Activated naive CD8-positive, alpha-beta T cell (primary cell): ENCODE measurements around the gene CHURC1.

Experiments
- H3K27ac Mint-ChIP-seq: one replicate; pipeline ENCODE4 v1.8.0; 2021; ENCODE audit warnings: mixed read lengths
- H3K27me3 Mint-ChIP-seq: one replicate; pipeline ENCODE4 v1.8.0; 2021; ENCODE audit warnings: mixed read lengths
- H3K36me3 Mint-ChIP-seq: one replicate; pipeline ENCODE4 v1.8.0; 2021; ENCODE audit warnings: mixed read lengths
- H3K4me1 Mint-ChIP-seq: one replicate; pipeline ENCODE4 v1.8.0; 2021; ENCODE audit warnings: low read depth, mixed read lengths
- H3K4me3 Mint-ChIP-seq: one replicate; pipeline ENCODE4 v1.8.0; 2021; ENCODE audit warnings: mild to moderate bottlenecking, mixed read lengths
- H3K9me3 Mint-ChIP-seq: one replicate; pipeline ENCODE4 v1.8.0; 2021; ENCODE audit warnings: low read depth, mixed read lengths

Gene CHURC1

DNA sequence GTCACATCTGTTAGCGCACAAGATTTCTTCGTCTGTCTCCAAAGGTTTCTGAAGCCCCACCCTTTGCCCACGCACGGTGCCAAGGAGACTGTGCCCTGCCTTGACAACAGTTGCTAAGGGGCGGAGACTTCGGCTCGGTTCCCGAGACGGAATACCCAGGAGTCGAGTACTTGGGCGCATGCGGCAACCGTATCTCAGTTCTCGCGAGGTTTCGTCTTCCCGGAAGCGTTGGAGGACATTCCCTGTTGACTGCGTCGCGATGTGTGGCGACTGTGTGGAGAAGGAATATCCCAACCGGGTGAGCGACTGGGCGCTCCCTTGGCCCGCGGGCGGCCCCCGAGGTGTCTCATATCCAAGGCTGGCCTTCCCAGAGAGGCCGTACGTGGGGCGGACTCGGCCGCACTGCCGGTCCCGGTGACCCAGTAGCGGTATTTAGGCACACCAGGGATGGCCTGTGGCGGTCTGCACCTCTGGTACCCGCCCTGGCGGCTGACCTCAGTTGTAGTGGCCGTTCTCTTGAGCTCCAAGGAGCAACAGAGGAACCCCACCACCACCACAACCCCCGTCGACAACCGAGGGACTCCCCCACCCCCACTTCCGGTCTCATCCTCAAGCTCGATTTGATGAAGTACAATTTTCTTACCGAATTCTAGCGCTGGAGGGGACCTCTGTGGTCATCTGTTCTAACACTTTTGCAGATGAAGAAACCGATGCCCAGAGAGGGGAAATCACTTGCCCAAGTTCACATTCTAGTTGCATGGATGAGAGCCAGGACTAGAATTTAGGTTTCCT, at the start of gene CHURC1:
TSS of gene CHURC1 (plus strand) at position 219 of the 792 bp plus-strand sequence. CDS start at position 260, 41 bp downstream.
- H3K4me1 Mint-ChIP-seq, result peaks cover 51% of the 10 kb centered on the region
- peak within 1 kb of the TSS; percentile 97 for H3K27ac Mint-ChIP-seq
- H3K27me3 Mint-ChIP-seq, result no peaks in the 10 kb centered on the region
- no peaks in the 10 kb centered on the region for H3K9me3 Mint-ChIP-seq
- H3K36me3 Mint-ChIP-seq, result peaks cover 11% of the 10 kb centered on the region
- peak within 1 kb of the TSS; percentile 96 for H3K4me3 Mint-ChIP-seq

DNA sequence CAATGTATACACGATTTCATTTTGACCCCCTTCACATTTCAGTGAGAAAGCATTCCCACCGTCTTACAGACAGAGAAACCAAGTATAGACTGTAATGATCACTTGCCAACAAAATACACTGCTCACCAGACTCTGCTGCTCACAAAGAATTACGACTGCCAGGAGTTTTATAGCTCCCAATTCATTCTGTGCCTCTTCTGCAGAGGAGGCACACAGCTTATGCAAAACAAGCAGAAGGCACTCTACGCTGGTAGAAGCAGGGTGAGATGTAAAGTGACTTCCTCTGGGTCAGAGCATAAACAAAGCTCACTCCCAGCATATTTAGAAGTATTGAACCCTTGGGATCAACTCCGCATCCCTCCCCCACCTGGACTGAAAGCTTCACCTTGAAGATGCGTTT, 49.1 kb upstream of the CHURC1 start:
- Mint-ChIP-seq H3K27me3 (peaks cover 14% of the 10 kb centered on the region), H3K27ac (no peak overlapping the region)

DNA sequence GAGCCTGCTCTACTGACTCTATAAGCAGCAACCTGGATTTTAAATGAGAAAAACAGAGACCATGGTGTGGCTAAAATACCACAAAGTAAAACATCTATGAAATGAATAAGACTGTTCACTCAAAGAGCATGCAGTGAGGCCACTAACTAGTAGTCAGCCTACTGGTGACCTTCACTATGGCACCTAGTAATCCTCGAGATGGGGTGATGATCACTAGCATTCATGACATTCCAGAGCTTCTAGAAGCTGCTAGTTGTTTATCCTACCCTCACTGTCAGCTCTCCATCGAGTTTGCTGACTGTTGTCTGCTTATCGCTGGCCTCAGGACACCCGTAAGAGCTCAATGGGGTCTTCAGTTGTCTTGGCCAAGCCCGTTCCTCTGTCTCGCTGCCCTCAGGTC, 48.3 kb upstream of the CHURC1 start:
- H3K27ac Mint-ChIP-seq, result no peak overlapping the region
- no peak overlapping the region for H3K4me3 Mint-ChIP-seq
- no peaks in the 10 kb centered on the region for H3K36me3 Mint-ChIP-seq
- H3K4me1 Mint-ChIP-seq, result no peaks in the 10 kb centered on the region
- no peaks in the 10 kb centered on the region for H3K9me3 Mint-ChIP-seq
- H3K27me3 Mint-ChIP-seq, result peaks cover 17% of the 10 kb centered on the region

More for the DNA sequence above, 49.1 kb upstream of the CHURC1 start:
- H3K36me3 Mint-ChIP-seq, result no peaks in the 10 kb centered on the region
- no peaks in the 10 kb centered on the region for H3K9me3 Mint-ChIP-seq
- H3K4me3 Mint-ChIP-seq, result no peak overlapping the region
- no peaks in the 10 kb centered on the region for H3K4me1 Mint-ChIP-seq

DNA sequence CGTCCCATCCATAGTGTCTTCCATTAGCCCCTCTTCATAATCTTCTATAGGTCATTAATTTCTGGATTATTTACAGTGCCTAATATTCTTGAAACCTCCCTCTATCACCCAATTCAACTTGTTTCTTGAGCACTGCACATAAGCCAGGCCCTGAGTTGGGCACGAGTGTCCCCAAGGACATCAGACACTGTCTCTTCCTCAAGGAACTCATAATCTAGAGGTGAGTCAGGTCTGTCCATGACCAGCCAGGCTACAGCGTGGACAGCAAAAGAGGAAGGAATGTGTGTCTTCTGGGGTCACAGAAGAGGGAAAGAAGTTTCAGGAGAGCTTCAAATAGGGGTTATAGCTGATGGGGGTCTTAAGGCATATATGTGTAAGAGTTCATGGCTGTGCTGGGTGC, 47.1 kb upstream of the CHURC1 start:
- Mint-ChIP-seq H3K4me1 (no peaks in the 10 kb centered on the region), H3K4me3 (no peak overlapping the region), H3K36me3 (no peaks in the 10 kb centered on the region), H3K27me3 (peaks cover 17% of the 10 kb centered on the region), H3K27ac (no peak overlapping the region), H3K9me3 (no peaks in the 10 kb centered on the region)

DNA sequence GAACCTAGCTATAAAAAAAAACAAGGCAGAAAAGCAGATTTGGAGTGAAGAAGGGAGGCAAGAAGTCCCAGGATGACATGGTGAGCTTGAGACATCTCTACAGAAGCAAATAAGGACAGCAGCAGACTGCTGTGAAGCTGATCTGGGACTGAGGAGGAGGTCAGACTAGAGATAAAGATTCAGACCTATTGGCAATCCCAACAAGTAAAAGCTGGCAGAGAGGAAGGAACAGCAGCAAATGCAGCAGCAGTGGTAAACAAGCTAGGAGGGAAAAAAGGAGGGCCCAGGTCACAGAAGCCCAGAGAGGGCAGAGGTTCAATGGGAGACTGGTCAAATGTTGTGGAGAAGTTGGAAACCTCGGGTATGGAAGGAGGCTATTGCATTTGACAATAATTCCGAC, 45.9 kb upstream of the CHURC1 start:
- Mint-ChIP-seq H3K9me3 (no peaks in the 10 kb centered on the region), H3K36me3 (peaks cover 3% of the 10 kb centered on the region), H3K27me3 (peaks cover 17% of the 10 kb centered on the region), H3K27ac (no peak overlapping the region), H3K4me3 (no peak overlapping the region), H3K4me1 (no peaks in the 10 kb centered on the region)

DNA sequence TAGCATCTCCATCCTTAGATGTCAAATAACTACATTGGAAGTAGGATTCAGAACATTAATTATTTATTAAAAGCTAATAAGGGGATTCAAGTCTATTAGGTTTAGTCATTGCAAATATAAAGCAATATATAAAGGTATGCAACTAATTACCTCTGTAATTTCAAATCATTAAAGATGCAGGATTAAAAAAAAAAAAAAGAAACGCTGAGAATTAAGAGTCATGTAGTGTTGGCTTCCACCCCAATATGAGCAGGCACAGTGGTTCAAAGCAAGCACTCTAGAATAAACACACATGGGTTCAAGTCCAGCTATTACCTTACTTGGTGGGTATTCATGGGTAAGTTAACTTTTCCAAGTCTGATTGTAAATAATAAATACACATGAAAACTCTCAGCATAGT, 45.4 kb upstream of the CHURC1 start:
- Mint-ChIP-seq H3K27ac (no peak overlapping the region), H3K9me3 (no peaks in the 10 kb centered on the region), H3K4me1 (no peaks in the 10 kb centered on the region), H3K4me3 (no peak overlapping the region), H3K27me3 (peaks cover 19% of the 10 kb centered on the region), H3K36me3 (peaks cover 3% of the 10 kb centered on the region)

DNA sequence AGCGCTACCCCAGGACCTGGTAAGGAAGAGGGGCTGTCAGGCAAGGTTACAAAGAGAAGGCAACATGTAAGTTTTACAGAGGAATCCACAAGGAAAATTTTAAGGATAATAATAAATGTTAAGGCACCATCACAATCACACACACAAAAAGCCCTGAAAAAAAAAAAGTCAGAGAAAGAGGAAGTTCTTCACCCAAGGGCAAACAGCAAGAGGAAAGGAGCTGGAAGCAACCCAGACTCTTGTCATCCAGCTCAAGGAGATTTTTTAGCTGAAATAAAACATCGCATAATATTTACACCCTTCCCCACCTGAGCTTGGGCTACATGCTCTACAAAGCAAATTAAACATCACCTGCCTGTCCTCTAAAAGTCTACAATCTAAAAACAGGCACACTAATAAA, 44.1 kb upstream of the CHURC1 start:
- Mint-ChIP-seq H3K4me1 (no peaks in the 10 kb centered on the region), H3K27ac (no peak overlapping the region), H3K9me3 (no peaks in the 10 kb centered on the region), H3K4me3 (no peak overlapping the region), H3K36me3 (peaks cover 3% of the 10 kb centered on the region), H3K27me3 (peaks cover 19% of the 10 kb centered on the region)

DNA sequence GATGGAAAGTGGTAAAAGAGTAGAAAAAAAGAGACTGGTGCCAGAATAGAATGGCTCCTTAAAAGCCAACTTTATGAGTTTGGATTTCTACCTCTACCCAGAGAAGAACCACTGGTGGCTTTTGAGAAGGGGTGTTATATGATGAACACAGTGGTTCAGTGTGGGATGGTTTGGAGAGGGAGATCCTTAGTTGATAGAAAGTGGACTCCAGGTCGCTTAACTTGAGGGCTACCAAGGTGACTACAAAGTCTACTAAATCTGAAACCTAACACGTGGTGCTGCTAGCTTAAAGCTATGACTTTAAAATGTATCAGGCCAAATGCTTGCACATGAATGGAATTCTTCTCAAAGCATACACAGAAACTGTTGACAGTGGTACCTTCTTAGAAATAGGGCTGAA, 42.9 kb upstream of the CHURC1 start:
- no peaks in the 10 kb centered on the region for H3K4me1 Mint-ChIP-seq
- peaks cover 19% of the 10 kb centered on the region for H3K27me3 Mint-ChIP-seq
- no peaks in the 10 kb centered on the region for H3K9me3 Mint-ChIP-seq
- H3K36me3 Mint-ChIP-seq, result peaks cover 3% of the 10 kb centered on the region
- no peak overlapping the region for H3K27ac Mint-ChIP-seq
- H3K4me3 Mint-ChIP-seq, result no peak overlapping the region

DNA sequence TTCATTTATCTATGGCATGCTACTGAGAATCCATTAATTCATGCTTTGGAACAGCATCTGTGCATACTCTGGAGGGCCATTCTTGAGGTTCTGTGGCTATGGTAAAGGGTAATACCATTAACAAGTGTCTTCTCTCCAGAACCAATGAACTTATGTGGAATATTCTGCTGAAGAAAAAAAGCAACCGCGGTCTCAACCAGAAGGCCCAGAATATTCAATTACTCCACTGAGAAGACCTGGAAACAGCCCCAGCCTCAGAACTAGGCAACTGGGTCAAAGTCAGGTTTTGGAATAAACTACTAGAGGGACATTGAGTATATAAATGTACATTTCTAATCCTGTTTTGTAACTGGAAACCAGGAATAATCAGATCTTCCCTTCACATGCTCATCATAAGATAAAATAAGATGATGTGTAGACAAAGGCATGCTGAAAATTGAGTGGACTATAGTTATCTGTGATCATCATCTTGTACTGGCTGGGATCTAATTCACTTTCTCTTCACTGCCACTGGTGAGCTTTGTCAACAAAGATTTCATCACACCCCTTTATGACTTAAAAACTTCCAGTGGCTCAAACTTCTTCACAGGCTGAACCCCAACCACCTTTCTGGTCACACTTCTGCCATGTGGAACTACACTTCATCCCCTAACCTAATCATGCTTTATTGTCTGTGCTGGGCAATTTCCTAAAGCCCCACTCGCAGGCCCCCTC, 40.6 kb upstream of the CHURC1 start:
- Mint-ChIP-seq H3K27ac (no peak overlapping the region), H3K9me3 (no peaks in the 10 kb centered on the region), H3K27me3 (peaks cover 15% of the 10 kb centered on the region)

DNA sequence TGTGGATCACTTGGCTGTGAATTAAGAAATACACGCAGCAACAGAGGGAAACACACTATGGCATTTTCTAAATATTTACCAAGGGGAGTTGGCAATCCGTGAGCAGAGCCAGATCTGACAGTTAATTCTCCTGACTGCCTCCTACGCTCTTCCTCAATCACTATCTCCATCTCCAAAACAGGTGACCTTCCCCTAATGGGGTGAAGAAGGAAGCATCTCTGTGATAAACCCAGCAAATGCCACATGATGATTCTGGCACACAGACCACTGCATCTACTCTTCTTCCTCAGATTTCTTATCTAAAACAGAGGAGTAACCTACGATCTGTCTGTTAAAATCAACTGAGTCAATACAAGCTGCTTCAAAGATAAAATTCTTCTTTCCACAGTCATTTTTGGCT, 38.9 kb upstream of the CHURC1 start:
- no peak overlapping the region for H3K27ac Mint-ChIP-seq
- no peaks in the 10 kb centered on the region for H3K9me3 Mint-ChIP-seq
- no peaks in the 10 kb centered on the region for H3K4me1 Mint-ChIP-seq
- no peak overlapping the region for H3K4me3 Mint-ChIP-seq
- H3K27me3 Mint-ChIP-seq, result peaks cover 15% of the 10 kb centered on the region
- peaks cover 3% of the 10 kb centered on the region for H3K36me3 Mint-ChIP-seq

More for the DNA sequence above, 40.6 kb upstream of the CHURC1 start:
- no peak overlapping the region for H3K4me3 Mint-ChIP-seq
- H3K36me3 Mint-ChIP-seq, result peaks cover 3% of the 10 kb centered on the region
- no peaks in the 10 kb centered on the region for H3K4me1 Mint-ChIP-seq

DNA sequence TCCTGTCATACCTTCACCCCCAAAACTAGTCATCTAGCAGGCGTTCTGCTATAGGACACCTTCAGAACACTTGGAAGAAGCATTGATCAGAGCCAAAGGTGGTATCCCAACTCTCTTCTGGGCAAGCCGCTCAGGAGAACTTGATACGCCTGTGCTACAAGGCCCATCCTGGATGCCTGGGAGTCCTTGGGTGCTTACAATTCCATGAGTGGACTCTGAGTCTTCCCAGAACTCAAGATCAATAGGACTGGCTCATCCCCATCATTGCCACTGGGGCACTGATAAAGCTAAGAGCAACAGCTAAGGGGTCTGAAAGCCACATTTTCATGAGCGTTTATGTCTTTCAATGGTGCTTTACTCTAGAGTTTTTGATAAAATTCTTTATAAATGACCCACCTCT, 36.4 kb upstream of the CHURC1 start:
- H3K4me3 Mint-ChIP-seq, result no peak overlapping the region
- H3K9me3 Mint-ChIP-seq, result no peaks in the 10 kb centered on the region
- H3K36me3 Mint-ChIP-seq, result peaks cover under 1% of the 10 kb centered on the region
- peaks cover 15% of the 10 kb centered on the region for H3K27me3 Mint-ChIP-seq
- H3K27ac Mint-ChIP-seq, result no peak overlapping the region
- peaks cover 7% of the 10 kb centered on the region for H3K4me1 Mint-ChIP-seq

DNA sequence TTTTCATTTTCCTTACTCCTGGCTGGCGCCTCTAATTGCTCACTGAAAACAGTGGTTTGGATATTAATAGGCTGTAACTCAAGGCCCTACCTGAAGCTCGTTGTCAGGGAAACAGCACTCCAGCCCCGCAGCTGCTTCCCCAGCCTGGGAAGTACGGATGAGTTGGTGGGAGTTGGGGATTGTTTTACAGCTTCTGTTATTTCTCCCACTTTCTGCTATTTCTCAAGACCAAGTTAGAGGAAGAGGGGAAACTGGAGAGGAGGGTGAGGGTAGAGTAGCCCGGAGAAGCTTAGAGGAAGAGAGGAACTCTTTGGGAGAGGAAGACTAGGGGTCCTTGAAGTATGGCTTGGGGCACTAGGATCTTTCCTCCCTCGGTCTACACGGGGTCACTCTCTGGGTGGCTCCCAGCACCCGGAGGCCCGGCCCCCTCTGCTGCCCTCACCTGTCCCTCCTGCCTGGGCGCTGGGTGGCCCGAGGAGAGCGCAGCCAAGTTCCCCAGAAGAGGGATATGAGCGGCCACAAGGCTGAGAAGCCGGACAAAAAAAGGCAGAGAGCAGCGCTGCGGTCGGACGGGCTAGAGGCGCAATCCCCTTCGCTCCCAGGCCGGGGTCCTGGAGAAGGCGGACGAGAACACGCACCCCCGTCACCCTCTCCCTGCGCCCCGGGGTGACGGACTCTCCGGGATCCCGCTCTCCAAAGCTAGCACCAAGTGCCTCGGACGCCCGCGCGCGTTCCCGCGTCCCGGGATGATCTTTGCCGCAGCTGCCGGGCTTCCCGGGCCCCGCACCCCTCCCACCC, 35.2 kb upstream of the CHURC1 start:
- Mint-ChIP-seq H3K27me3 (peaks cover 17% of the 10 kb centered on the region), H3K27ac (no peak overlapping the region), H3K4me1 (peaks cover 7% of the 10 kb centered on the region), H3K9me3 (no peaks in the 10 kb centered on the region), H3K36me3 (no peaks in the 10 kb centered on the region), H3K4me3 (peak overlapping the region; percentile 66)

DNA sequence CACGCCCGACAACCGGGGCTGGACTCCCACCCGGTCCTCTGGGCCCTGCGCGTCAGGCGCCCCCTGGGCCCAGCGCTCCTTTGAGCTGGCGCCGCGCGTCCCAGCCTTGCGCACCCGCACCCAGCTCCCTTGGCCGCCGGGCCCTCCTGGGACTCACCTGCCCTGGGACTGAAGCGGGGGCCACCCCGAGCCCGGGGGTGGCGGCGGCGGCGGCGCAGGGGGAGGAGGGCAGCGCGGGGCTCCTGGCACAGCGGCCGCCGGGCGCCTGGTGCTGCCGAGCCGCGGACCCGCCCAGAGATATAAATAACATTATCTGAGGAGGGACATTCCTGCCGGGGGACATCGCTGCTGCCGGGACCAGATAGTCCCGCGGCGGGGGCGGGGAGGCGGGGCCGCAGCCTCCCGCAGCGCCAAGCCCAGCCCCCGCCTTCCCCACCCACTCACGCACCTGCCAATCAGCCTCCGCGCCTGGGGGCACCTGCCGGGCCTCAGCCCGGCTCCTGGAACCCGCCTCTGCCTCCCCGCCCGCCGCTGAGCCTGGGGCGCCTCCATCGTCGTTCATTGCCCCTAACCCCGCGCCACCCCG, 34.5 kb upstream of the CHURC1 start, which contains the start of gene SPTB:
TSS of gene SPTB (minus strand) at position 273 of the 586 bp plus-strand sequence. CDS start 56,813 bp downstream, outside the sequence.
- H3K9me3 Mint-ChIP-seq, result no peaks in the 10 kb centered on the region
- no peak within 1 kb of the TSS for H3K27ac Mint-ChIP-seq
- peak within 1 kb of the TSS; percentile 89 for H3K4me3 Mint-ChIP-seq
- H3K36me3 Mint-ChIP-seq, result no peaks in the 10 kb centered on the region
- H3K4me1 Mint-ChIP-seq, result peaks cover 7% of the 10 kb centered on the region
- H3K27me3 Mint-ChIP-seq, result peaks cover 17% of the 10 kb centered on the region

DNA sequence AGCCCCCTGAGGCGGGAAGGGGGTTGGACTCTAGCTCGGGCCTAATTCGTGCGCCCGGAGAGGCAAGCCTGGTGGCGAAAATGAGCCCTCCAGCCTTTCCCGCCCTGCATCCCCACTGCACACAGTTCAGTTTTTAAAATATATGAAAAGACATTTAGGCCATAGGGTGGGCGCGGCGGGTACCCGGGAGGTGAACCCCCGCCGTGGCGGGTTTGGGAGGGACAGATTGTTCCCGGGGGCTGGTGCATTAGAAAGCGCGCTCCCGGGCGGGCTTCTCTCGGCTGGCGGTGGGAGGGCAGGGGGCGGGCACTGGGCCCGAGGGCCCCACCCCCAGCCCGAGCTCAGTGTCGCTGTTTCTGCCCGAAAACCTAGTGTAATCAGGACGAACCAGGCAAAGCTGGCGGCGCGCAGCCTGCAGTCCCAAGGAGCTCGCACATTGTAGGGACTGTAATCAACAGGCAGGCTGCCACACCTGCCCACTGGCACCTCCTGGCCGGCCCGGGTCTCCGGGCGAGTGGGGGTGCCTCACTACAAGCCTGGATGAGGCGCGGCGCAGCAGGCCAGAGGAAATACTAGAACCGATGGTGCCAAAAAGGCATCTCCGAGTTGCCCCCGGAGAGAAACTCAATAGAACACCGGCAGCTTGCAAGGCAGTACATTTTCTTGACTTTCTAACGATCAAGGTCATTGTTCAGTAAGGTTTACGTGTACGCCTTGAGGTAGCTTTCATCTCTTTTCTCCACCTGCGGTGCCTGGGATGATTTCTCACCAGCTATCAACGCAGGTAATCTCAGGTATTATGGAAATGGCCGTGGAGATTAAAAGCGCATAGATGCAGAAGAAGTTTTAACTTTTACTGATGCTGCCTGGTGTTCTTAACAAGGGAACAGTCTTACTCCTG, 33.8 kb upstream of the CHURC1 start:
- H3K36me3 Mint-ChIP-seq, result no peaks in the 10 kb centered on the region
- no peaks in the 10 kb centered on the region for H3K9me3 Mint-ChIP-seq
- no peak overlapping the region for H3K27ac Mint-ChIP-seq
- H3K4me1 Mint-ChIP-seq, result peaks cover 7% of the 10 kb centered on the region
- peak overlapping the region; percentile 89 for H3K4me3 Mint-ChIP-seq
- H3K27me3 Mint-ChIP-seq, result peaks cover 16% of the 10 kb centered on the region
